ENCODE results near the gene ECT2L. TPM values are rescaled to one million over a fixed set of nuclear protein-coding genes. Genes with fewer than 3 reads are reported as not detected.

The ECT2L gene
- total RNA-seq, 2 donors from 2014 or later: not detected

DNA sequence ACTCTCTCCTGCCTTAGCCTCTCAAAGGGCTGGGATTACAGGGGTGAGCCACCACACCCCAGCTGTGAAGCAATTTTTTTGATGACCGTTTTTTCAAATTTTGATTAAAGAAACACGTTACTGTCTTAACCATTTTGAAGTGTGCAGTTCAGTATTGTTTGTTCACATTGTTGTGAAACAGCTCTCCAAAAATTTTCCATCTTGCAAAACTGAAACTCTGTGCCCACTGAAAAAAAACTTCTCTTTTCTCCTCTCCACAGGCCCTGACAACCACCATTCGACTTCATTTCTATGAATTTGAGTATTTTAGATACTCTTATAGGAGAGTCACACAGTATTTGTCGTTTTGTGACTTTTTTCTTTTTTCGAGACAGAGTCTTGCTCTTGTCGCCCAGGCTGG is 53.9 kb downstream of the ECT2L start:
- no peaks in the 10 kb centered on the region for H3K4me1 Mint-ChIP-seq (ENCODE audit: low read depth in 2 of 2)
- H3K27ac Mint-ChIP-seq: no peak overlapping the region

DNA sequence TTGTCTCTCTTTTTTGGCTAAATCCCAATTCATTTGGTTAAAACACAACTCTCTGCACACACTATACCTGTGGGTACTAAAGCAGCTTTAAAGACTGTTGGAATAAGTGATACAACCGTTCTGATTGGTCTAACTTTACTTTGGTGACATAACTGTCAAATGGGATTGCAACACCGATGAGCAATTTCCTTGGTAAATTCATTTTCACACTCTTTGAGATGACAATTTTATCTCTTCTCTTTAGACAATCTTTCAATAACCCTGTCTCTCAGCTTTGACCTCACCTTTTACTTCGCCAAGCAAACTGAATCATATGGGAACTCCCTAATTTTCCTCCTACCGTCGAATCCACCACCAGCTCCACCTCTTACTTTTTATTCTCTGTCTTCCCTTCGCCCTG is 60.8 kb downstream of the ECT2L start:
- H3K36me3 Mint-ChIP-seq: no peaks in the 10 kb centered on the region

More for the DNA sequence above, 53.9 kb downstream of the ECT2L start:
- no peak for ATAC-seq
- H3K36me3 Mint-ChIP-seq: no peaks in the 10 kb centered on the region
- no peak overlapping the region for H3K4me3 Mint-ChIP-seq
- peaks cover 2 to 9% of the 10 kb centered on the region in 2 donors for H3K27me3 Mint-ChIP-seq
- DNase-seq (ENCODE audit: low spot score): no peak
- H3K9me3 Mint-ChIP-seq: no peaks in the 10 kb centered on the region

DNA sequence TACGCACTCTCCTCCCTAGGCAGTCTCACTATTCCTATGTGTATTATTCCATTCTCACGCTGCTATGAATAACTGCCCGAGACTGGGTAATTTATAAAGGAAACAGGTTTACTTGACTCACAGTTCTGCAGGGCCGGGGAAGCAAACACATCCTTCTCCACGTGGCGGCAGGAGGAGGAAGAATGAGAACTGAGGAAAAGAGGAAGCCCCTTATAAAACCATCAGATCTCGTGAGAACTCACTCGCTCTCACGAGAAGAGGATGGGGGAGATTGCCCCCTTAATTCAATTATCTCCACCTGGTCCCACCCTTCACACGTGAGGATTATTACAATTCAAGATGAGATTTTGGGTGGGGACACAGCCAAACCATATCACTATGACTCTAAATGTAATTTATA is 61.9 kb downstream of the ECT2L start:
- no peak for DNase-seq (ENCODE audit: low spot score)
- ATAC-seq: no peak
- no peaks in the 10 kb centered on the region for H3K9me3 Mint-ChIP-seq
- H3K4me1 Mint-ChIP-seq (ENCODE audit: low read depth in 2 of 2): peaks cover 8 to 9% of the 10 kb centered on the region in 2 donors
- H3K27me3 Mint-ChIP-seq: peaks cover 17 to 29% of the 10 kb centered on the region in 2 donors
- H3K27ac Mint-ChIP-seq: no peak overlapping the region
- no peaks in the 10 kb centered on the region for H3K36me3 Mint-ChIP-seq
- no peak overlapping the region for H3K4me3 Mint-ChIP-seq

More for the DNA sequence above, 60.8 kb downstream of the ECT2L start:
- no peak overlapping the region for H3K4me3 Mint-ChIP-seq
- DNase-seq (ENCODE audit: low spot score) (no peak), ATAC-seq (peak; percentile 56 to 65)
- peak overlapping the region in 1 of 2 donors; percentile 2 for H3K27ac Mint-ChIP-seq
- H3K27me3 Mint-ChIP-seq: peaks cover 14 to 34% of the 10 kb centered on the region in 2 donors
- no peaks in the 10 kb centered on the region for H3K9me3 Mint-ChIP-seq
- H3K4me1 Mint-ChIP-seq (ENCODE audit: low read depth in 2 of 2): peaks cover 8 to 9% of the 10 kb centered on the region in 2 donors

DNA sequence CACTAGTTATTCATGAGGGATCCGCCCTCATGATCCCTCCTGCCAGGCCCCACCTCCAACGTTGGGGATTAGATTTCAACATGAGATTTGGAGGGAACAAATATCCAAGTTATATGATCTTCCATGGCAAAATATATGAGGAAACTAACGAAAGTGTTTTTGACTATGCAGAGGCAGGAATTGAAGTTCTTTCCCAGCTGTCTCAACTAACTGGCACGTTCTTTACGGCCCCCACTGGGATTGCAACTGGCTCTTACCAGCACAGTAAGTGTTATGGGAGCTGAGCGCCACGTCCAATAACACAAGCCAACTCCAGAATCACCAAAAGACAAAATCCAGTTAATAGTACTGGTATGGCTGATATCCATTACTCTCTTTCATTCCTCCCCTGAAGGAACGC is 66.6 kb downstream of the ECT2L start:
- H3K4me1 Mint-ChIP-seq (ENCODE audit: low read depth in 2 of 2): no peaks in the 10 kb centered on the region
- ATAC-seq (no peak), DNase-seq (ENCODE audit: low spot score) (no peak)
- H3K27ac Mint-ChIP-seq: no peak overlapping the region
- peaks cover 13 to 17% of the 10 kb centered on the region in 2 donors for H3K27me3 Mint-ChIP-seq
- H3K9me3 Mint-ChIP-seq: no peaks in the 10 kb centered on the region
- no peak overlapping the region for H3K4me3 Mint-ChIP-seq
- H3K36me3 Mint-ChIP-seq: no peaks in the 10 kb centered on the region

DNA sequence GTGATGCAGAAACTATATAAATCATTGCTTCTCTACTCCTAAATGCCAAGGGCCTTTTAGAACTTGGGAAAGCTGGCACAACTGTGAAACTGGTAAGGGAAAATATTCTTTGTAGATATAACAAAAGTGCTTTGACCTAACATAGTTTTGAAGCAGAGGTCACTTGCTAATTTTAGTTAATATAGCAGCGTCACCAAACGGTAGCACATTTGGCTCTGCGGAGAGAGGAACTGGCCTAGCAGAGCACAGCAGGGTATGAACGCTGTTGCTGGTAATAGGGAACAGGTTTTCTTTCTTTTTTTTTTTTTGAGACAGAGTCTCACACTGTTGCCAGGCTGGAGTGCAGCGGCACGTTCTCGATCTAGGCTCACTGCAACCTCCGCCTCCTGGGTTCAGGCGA is 67.4 kb downstream of the ECT2L start:
- Mint-ChIP-seq H3K4me1 (ENCODE audit: low read depth in 2 of 2) (no peaks in the 10 kb centered on the region), H3K27me3 (peaks cover 9 to 10% of the 10 kb centered on the region in 2 donors), H3K27ac (no peak overlapping the region), H3K36me3 (no peaks in the 10 kb centered on the region), H3K4me3 (no peak overlapping the region), H3K9me3 (no peaks in the 10 kb centered on the region)
- ATAC-seq: no peak
- DNase-seq (ENCODE audit: low spot score): no peak

DNA sequence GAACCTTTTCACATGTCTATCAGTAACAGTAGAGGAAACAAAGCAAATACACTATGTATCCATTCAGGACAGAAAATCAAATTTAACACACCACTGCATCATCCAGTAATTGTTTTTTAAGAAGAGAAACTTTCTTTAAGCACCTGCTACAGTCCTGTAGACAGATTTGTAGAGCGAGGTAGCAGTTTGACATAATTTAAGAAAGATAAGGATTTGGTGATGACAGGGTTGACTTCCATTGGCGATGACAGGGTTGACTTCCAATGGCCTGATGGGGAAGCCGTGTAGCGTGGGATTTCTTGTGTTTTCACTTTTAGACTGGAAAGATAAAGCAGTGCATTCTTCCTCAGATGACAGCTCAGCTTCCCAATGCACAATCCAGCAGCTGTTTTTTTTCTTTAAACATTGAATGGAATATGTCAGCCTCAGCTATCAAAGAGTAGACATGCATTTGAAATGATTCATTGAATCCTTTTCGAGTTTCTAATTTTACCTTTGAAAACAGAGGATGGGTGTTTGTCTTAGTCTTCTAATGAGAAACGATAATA is 68.5 kb downstream of the ECT2L start:
- Mint-ChIP-seq H3K9me3 (no peaks in the 10 kb centered on the region), H3K27me3 (peaks cover under 1 to 13% of the 10 kb centered on the region in 2 donors), H3K27ac (no peak overlapping the region), H3K36me3 (no peaks in the 10 kb centered on the region), H3K4me3 (no peak overlapping the region), H3K4me1 (ENCODE audit: low read depth in 2 of 2) (no peaks in the 10 kb centered on the region)
- DNase-seq (ENCODE audit: low spot score) (no peak), ATAC-seq (no peak)

DNA sequence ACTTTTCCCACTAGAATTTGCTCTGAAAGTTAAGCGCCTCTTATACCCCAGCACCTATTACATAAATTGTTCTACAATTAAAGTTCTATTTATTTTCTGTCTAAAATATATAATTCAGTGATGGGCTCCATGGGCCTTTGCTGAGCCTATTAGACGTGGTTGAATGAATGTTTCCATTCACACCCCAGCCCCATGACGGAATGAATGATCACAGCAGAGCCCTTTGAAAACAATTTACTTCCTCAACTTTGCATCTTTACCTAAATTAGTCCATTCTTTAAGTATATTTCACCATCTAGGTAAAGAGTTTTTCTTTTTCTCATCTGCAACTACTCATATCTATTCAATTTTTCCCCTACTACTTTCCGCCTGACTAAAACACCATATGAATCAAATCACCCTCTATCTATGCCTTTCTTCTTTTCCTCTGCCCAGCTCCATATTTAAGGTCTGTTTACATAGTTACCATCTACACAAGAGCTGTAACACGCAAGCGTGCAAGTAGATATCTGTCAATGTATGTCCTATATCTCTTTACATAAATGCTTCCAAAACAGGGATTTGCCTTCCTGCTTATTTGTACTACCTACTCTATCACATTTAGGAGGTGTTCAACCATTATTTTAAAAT is 69.7 kb downstream of the ECT2L start:
- no peak for DNase-seq (ENCODE audit: low spot score)
- no peak for ATAC-seq
- H3K9me3 Mint-ChIP-seq: no peaks in the 10 kb centered on the region
- H3K36me3 Mint-ChIP-seq: no peaks in the 10 kb centered on the region
- H3K27ac Mint-ChIP-seq: no peak overlapping the region
- H3K4me1 Mint-ChIP-seq (ENCODE audit: low read depth in 2 of 2): no peaks in the 10 kb centered on the region
- H3K27me3 Mint-ChIP-seq: peaks cover 0 to 13% of the 10 kb centered on the region in 2 donors
- H3K4me3 Mint-ChIP-seq: no peak overlapping the region

DNA sequence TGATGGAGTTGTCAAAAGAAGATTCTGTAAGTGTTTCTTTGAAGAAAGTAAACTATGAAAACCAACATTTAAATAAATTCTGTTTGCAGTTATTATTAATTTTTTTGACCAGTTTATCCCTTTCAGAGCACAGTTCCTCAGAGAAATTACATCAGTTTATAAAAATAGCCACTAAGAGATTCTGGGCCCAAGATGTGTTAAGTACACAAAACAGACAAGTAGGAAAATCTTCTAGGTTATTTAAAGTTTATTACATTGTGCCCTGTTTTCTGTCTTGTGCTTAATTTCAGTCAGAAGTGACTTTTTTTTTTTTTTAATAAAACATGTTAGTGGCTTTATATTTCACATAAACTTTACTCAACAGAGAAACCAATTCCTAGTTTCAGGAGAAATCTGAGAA is 72.3 kb downstream of the ECT2L start:
- Mint-ChIP-seq H3K27ac (no peak overlapping the region), H3K27me3 (peaks cover 0 to 10% of the 10 kb centered on the region in 2 donors), H3K36me3 (no peaks in the 10 kb centered on the region), H3K4me1 (ENCODE audit: low read depth in 2 of 2) (no peaks in the 10 kb centered on the region), H3K9me3 (no peaks in the 10 kb centered on the region), H3K4me3 (no peak overlapping the region)
- no peak for ATAC-seq
- no peak for DNase-seq (ENCODE audit: low spot score)

DNA sequence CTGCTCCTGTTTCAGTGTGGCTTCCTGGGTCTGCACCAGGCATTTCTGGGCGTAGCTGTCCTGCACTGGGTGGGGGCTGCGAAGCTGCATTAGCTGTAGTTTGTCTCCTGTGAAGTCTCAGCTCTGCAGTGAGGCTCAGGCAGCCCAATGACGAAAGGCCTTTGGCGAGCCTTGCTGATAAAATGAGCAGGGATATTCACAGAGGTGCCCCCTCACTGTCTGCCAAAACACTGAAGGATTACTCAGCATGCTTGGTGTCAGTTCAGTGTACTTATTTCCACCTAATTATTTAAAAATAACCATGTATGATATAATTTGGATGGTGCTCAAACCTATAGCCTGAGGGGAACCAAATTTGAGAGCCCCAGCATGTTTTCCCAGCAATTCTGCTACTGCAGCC is 73.5 kb downstream of the ECT2L start:
- Mint-ChIP-seq H3K27ac (no peak overlapping the region), H3K27me3 (peaks cover 0 to 6% of the 10 kb centered on the region in 2 donors), H3K9me3 (no peaks in the 10 kb centered on the region), H3K4me3 (no peak overlapping the region), H3K36me3 (no peaks in the 10 kb centered on the region), H3K4me1 (ENCODE audit: low read depth in 2 of 2) (no peaks in the 10 kb centered on the region)
- DNase-seq (ENCODE audit: low spot score): no peak
- ATAC-seq: no peak

DNA sequence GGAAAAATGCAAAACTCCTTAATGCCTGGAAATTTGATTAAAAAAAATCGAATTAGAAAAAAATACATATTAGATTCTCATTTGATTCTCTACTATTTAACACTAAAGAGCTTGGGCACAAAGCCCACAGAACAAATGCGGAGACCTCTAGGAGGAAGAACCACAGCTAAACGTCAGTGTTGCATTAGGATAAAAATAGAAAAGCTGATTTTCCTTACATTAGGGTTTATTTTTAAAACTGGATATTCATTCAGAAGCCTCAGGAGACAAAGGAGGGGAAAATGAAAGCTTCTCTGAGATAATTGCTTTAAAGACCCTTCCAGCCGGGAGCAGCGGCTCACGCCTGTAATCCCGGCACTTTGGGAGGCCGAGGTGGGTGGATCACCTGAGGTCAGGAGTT is 77.3 kb downstream of the ECT2L start:
- Mint-ChIP-seq H3K4me1 (ENCODE audit: low read depth in 2 of 2) (no peaks in the 10 kb centered on the region), H3K27me3 (peaks cover 0 to 5% of the 10 kb centered on the region in 2 donors), H3K9me3 (no peaks in the 10 kb centered on the region), H3K36me3 (no peaks in the 10 kb centered on the region), H3K4me3 (no peak overlapping the region), H3K27ac (no peak overlapping the region)
- ATAC-seq: no peak
- no peak for DNase-seq (ENCODE audit: low spot score)

DNA sequence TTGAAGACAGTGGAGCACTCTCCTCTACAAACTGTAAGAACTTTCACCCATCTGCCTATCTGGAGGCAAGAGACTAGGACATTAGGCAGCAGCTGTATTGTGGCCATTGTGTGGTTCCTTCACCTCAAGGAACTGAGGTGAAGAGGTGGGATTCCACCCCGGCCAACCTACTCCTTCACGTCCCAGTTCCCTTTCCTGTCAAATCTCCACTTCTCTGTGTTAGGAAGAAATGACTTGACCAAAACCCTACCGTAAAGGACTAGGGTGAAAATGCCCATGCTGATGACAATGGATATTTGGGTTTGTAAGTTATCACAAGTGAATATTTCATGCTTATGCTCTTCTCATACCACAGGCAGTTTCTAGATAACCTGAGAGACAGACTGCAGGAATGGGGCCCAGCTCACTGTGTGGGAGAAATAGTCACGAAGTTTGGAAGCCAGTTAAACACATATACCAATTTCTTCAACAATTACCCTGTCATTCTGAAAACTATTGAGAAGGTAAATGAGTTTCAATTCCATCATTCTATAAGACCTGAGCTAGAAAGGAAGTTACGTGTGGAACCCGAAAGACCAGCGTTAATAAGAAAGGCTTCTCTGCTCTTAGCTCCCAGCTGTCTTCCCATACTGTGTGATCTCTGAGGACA is 86.6 kb downstream of the ECT2L start:
- H3K4me1 Mint-ChIP-seq (ENCODE audit: low read depth in 2 of 2): no peaks in the 10 kb centered on the region
- DNase-seq (ENCODE audit: low spot score) (no peak), ATAC-seq (no peak)
- no peak overlapping the region for H3K27ac Mint-ChIP-seq
- H3K9me3 Mint-ChIP-seq: no peaks in the 10 kb centered on the region
- H3K36me3 Mint-ChIP-seq: no peaks in the 10 kb centered on the region
- H3K4me3 Mint-ChIP-seq: no peak overlapping the region
- peaks cover 0 to 5% of the 10 kb centered on the region in 2 donors for H3K27me3 Mint-ChIP-seq

DNA sequence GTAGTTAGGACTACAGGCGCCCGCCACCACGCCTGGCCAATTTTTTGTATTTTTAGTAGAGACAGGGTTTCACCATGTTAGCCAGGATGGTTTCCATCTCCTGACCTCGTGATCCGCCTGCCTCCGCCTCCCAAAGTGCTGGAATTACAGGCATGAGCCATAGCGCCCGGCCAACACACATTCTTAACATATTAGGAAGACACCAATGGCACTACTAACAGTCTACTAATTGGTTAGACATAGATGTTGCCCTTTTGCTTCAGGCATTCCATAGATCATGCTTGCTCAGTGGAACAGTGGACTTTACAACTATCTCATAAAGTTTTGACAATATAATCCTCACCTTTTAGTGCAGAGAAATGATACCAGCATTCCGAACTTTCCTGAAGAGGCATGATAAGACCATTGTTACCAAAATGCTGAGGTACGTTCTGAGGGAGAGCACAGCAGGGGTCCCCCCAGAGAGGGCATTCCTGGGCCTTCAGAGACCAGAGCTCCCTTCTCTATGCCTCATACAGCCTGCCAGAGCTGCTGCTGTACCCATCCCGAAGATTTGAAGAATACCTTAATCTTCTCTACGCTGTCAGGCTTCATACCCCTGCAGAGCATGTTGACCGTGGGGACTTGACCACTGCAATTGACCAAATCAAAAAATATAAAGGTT is 89.4 kb downstream of the ECT2L start:
- Mint-ChIP-seq H3K27ac (no peak overlapping the region), H3K4me3 (no peak overlapping the region), H3K9me3 (no peaks in the 10 kb centered on the region), H3K27me3 (peaks cover 0 to 4% of the 10 kb centered on the region in 2 donors), H3K36me3 (no peaks in the 10 kb centered on the region), H3K4me1 (ENCODE audit: low read depth in 2 of 2) (no peaks in the 10 kb centered on the region)
- DNase-seq (ENCODE audit: low spot score) (no peak), ATAC-seq (no peak)

DNA sequence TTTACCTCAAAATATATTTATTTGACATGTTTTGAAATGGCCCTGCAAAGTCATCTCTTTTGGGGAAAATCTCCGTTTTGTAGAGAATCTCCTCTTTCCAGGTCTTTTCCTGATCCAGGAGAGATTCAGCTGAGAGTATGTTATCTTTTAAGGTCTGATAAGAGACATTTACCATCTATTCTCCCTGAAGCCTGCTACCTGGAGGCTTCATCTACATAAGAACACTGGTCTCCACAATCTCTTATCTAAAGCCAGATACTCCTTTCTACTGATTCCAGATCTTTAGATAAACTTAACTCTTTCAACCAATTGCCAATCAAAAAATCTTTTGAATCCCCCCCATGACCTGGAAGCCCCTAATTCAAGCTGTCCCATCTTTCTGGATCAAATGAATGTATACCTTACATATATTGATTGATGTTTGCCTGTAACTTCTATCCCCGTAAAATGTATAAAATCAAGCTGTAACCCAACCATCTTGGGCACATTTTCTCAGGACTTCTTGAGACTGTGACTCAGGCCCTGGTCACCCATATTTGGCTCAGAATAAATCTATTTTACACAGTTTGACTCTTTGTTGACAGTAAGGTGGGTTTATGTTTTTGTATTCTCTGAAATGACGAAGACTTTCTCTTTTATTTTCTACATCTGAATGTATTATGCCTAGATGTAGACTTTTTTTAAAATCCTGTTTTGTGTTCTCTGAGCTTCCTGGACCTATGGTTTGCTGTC is 95.5 kb downstream of the ECT2L start:
- Mint-ChIP-seq H3K27ac (no peak overlapping the region), H3K4me1 (ENCODE audit: low read depth in 2 of 2) (no peaks in the 10 kb centered on the region), H3K27me3 (peaks cover 0 to 4% of the 10 kb centered on the region in 2 donors), H3K36me3 (no peaks in the 10 kb centered on the region), H3K9me3 (no peaks in the 10 kb centered on the region), H3K4me3 (no peak overlapping the region)
- ATAC-seq (no peak), DNase-seq (ENCODE audit: low spot score) (no peak)
